Myometrial cell (primary cell): ENCODE measurements around the gene CASP4. TPM values are rescaled to one million over a fixed set of nuclear protein-coding genes. Genes with fewer than 3 reads are reported as not detected.

Experiments
- total RNA-seq: library from RNA; depleted of rRNA; stranded (reverse); fragments of >200 nt; gene quantifications from 2 replicates; pipeline ENCODE4 v1.2.3, GENCODE V29; 2015

CASP4 gene
- total RNA-seq = 102 and 120 TPM in 2 replicates

DNA sequence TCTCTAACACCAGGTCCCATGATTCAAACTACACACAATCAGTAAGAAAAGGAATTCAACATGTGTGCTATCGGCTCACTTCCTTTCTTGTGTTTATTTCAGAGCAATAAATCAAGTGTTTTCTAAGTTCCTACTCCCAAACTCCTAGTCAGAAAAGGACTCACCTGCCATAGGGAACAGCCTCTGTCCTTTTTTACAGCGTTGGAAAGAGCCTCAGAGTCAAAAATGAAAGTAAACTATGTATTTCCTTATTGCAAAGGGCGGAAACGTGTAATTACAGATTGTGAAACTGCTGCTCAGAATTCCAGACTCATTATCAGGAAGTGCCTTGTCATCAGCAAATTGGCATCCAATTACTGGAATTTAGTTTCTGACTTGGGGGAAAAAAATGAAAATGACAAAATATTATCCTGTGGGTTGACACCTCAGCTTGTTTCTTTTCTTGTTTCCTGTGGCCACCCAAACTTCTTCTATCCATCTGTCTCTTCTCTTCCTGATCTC lies at the start of gene CASP4:
Gene CASP4, minus strand, starts transcription at position 220 of the 501 bp plus-strand sequence. Its CDS starts 49 bp downstream, at position 171.

DNA sequence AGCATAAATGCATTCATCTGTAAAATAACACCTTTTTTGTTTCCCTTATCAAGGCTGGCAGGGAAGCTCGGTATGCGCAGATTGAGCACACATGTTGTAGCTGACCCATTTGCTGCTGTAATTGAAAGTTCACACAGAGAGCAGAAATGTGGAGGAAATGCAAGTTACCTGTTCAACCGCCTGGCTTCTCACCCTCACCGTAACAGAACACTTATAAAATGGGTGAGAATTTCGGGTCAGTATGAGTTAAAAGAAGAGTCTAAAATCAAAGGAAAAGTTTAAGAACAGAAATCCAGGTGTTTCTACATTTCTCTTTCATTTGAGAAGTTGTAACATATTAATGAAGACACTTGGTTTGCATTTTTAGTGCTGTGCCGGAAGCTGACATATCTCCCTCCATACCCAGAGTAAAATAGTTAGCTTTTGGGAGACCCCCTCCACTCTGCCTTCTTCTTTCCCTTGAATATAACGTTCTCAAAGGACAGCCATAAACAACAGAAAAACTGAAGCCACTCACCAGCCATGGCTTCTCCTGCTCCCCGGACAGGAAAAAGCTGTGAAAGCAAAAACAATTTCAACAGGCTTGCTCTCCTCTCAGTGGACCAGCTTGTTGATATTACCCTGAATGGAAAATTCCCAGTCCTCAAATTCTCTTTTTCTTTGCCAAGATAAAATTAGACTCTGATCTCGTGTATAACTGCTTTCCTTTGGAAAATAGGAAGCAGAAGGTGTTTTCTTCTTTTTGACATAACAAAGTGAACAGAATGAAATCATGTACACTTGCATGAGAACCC lies 70.3 kb downstream of the CASP4 start, which contains the start of gene CASP12:
Gene CASP12, minus strand, starts transcription at position 570 of the 794 bp plus-strand sequence.

Other genes starting within 250 kb of the CASP4 start
- not detected in 2 replicates for gene CASP12, start 70.1 kb downstream of the CASP4 start, total RNA-seq
- gene CASP5, start 54.6 kb upstream of the CASP4 start, total RNA-seq = not detected in 2 replicates
- gene CASP1, start 66.6 kb upstream of the CASP4 start, total RNA-seq = 13.3 and 25.7 TPM in 2 replicates
- gene CARD16, start 76.8 kb upstream of the CASP4 start, total RNA-seq = 11.5 and 37.6 TPM in 2 replicates
- not detected in 2 replicates for gene CARD18, start 171.2 kb upstream of the CASP4 start, total RNA-seq